ENCODE results near the gene SPCS3.

Gene SPCS3

DNA sequence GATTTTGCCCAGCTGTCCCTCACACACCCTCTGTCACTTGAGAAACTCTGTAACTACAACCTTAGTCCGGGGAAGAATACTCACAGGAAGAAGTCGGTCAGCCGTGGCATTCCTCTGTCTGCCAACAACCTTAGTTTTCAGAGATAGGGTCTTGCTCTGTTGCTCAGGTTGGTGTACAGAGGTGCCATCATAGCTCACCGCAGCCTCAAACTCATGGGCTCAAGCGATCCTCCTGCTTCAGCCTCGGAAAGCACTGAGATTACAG, 12.2 kb upstream of the SPCS3 start (continued):
- TF ChIP-seq HOXD13 (CRISPR knock-in tag; IDR thresholded peaks at IDR 0.05; ENCODE audit: borderline replicate concordance) (no peak), ZNF639 (tag by site-specific recombination; IDR thresholded peaks at IDR 0.05) (no peak), ZNF280C (tag by site-specific recombination; IDR thresholded peaks at IDR 0.05) (no peak), ZNF391 (tag by site-specific recombination; IDR thresholded peaks at IDR 0.05; ENCODE audit: borderline replicate concordance, low read depth) (no peak), ZNF121 (tag by site-specific recombination; IDR thresholded peaks at IDR 0.05) (no peak), OVOL3 (tag by site-specific recombination; IDR thresholded peaks at IDR 0.05) (no peak), ZNF548 (tag by site-specific recombination; IDR thresholded peaks at IDR 0.05) (no peak)

DNA sequence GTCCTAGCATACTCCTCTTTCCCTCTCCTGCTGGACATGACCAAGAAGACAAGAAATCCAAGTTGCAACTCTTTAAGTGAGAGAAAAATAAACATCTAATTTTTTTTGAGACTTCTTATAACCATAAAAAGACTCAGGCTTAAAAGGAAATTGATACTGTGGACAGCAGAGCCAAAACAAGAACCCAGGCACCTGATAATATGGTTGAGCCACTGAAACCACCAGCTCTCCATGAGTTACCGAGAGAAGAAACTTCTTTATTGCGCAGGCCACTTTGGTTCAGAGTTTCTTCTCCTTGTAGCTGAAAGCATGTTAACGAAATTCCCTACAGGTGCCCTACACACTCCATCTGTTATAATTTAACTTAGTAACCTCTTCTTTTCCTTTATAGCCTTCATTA, 11.3 kb upstream of the SPCS3 start:
- Histone ChIP-seq H3K36me3 (ENCODE audit: control insufficient read depth in 2 of 2, insufficient read depth in 1 of 2, low read length in 2 of 2) (no peaks in the 10 kb centered on the region), H3K4me3 (ENCODE audit: low read depth, low read length) (no peak overlapping the region), H3K9me3 (ENCODE audit: control insufficient read depth, insufficient read depth, low read depth, low read length) (no peaks in the 10 kb centered on the region), H3K27ac (ENCODE audit: extremely low read depth, low read depth, low read length) (no peak overlapping the region), H3K4me1 (ENCODE audit: control insufficient read depth, insufficient read depth, low read length) (no peaks in the 10 kb centered on the region)
- ChIA-PET POLR2A (interaction anchor here (1.5 kb wide), 1 partner anchor 11 kb away, joined by 3 read pairs; the partner anchor contains the start of gene SPCS3), CTCF (interaction anchor here (1.0 kb wide), 1 partner anchor 362 kb away, joined by 3 read pairs; no protein-coding TSS in a partner anchor)
- TF ChIP-seq ZBTB1 (tag by site-specific recombination; IDR thresholded peaks at IDR 0.05) (no peak), ZIC2 (tag by site-specific recombination; IDR thresholded peaks at IDR 0.05) (no peak), ZNF529 (tag by site-specific recombination; IDR thresholded peaks at IDR 0.05; ENCODE audit: insufficient replicate concordance) (no peak)

- CTCF ChIA-PET = interaction anchor here (1.0 kb wide), 1 partner anchor 362 kb away, joined by 3 read pairs; no protein-coding TSS in a partner anchor
- Histone ChIP-seq H3K36me3 (ENCODE audit: control insufficient read depth in 2 of 2, insufficient read depth in 1 of 2, low read length in 2 of 2) (no peaks in the 10 kb centered on the region), H3K4me1 (ENCODE audit: control insufficient read depth, insufficient read depth, low read length) (no peaks in the 10 kb centered on the region), H3K9me3 (ENCODE audit: control insufficient read depth, insufficient read depth, low read depth, low read length) (no peaks in the 10 kb centered on the region), H3K4me3 (ENCODE audit: low read depth, low read length) (no peak overlapping the region), H3K27ac (ENCODE audit: extremely low read depth, low read depth, low read length) (no peak overlapping the region)
- POLR2A ChIA-PET = interaction anchor here (1.5 kb wide), 1 partner anchor 10 kb away, joined by 3 read pairs; the partner anchor contains the start of gene SPCS3
- TF ChIP-seq ZNF112 (tag by site-specific recombination; IDR thresholded peaks at IDR 0.05) (no peak), ZNF404 (tag by site-specific recombination; IDR thresholded peaks at IDR 0.05) (no peak), ZNF184 (tag by site-specific recombination; IDR thresholded peaks at IDR 0.05) (no peak), ELK4 (IDR thresholded peaks at IDR 0.05; ENCODE audit: borderline replicate concordance, low read depth, low read length) (no peak), ZBTB20 (tag by site-specific recombination; IDR thresholded peaks at IDR 0.05) (no peak), ZNF785 (tag by site-specific recombination; IDR thresholded peaks at IDR 0.05) (no peak), KLF8 (tag by site-specific recombination; IDR thresholded peaks at IDR 0.05) (no peak), ZBTB8A (tag by site-specific recombination; IDR thresholded peaks at IDR 0.05) (no peak), ZNF426 (tag by site-specific recombination; IDR thresholded peaks at IDR 0.05) (no peak), KLF9 (tag by site-specific recombination; IDR thresholded peaks at IDR 0.05; ENCODE audit: low read depth) (no peak), ZNF629 (tag by site-specific recombination; IDR thresholded peaks at IDR 0.05) (no peak), RBAK (tag by site-specific recombination; IDR thresholded peaks at IDR 0.05) (no peak)
- TF ChIP-seq, protein P1, sequence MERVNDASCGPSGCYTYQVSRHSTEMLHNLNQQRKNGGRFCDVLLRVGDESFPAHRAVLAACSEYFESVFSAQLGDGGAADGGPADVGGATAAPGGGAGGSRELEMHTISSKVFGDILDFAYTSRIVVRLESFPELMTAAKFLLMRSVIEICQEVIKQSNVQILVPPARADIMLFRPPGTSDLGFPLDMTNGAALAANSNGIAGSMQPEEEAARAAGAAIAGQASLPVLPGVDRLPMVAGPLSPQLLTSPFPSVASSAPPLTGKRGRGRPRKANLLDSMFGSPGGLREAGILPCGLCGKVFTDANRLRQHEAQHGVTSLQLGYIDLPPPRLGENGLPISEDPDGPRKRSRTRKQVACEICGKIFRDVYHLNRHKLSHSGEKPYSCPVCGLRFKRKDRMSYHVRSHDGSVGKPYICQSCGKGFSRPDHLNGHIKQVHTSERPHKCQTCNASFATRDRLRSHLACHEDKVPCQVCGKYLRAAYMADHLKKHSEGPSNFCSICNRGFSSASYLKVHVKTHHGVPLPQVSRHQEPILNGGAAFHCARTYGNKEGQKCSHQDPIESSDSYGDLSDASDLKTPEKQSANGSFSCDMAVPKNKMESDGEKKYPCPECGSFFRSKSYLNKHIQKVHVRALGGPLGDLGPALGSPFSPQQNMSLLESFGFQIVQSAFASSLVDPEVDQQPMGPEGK (tag by site-specific recombination; IDR thresholded peaks at IDR 0.05) = no peak
- TF ChIP-seq, protein P2, sequence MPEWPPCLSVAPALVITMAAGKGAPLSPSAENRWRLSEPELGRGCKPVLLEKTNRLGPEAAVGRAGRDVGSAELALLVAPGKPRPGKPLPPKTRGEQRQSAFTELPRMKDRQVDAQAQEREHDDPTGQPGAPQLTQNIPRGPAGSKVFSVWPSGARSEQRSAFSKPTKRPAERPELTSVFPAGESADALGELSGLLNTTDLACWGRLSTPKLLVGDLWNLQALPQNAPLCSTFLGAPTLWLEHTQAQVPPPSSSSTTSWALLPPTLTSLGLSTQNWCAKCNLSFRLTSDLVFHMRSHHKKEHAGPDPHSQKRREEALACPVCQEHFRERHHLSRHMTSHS (tag by site-specific recombination; IDR thresholded peaks at IDR 0.05) = no peak
Measured at GRCh38 chr4:176309046-176309445, 10.7 kb upstream of the SPCS3 start.
